GM19467 (cell line): Measurements from ENCODE around the gene TOP2B.

ENCODE experiments used
- ATAC-seq: cut with Tn5 transposase; IDR thresholded peaks from one replicate; pipeline ENCODE4 v1.9.1; 2021; ENCODE audit warnings: mild to moderate bottlenecking, moderate library complexity; ENCODE audit not compliant: unreplicated experiment

The TOP2B gene

GRCh38 chr3:25631989-25632388 is 32.7 kb downstream of the TOP2B start:
- ATAC-seq: no peak

GRCh38 chr3:25621087-25621486 is 43.6 kb downstream of the TOP2B start:
- no peak for ATAC-seq

- ATAC-seq: no peak
Observed at GRCh38 chr3:25620493-25620892, 44.2 kb downstream of the TOP2B start.

GRCh38 chr3:25619382-25619781 is 45.3 kb downstream of the TOP2B start:
- no peak for ATAC-seq

GRCh38 chr3:25618028-25618427 is 46.7 kb downstream of the TOP2B start:
- no peak for ATAC-seq

GRCh38 chr3:25611193-25611592 is 53.5 kb downstream of the TOP2B start:
- no peak for ATAC-seq

GRCh38 chr3:25610779-25611178 is 53.9 kb downstream of the TOP2B start:
- no peak for ATAC-seq

- ATAC-seq: no peak
Observed at GRCh38 chr3:25610167-25610566, 54.5 kb downstream of the TOP2B start.

- no peak for ATAC-seq
Observed at GRCh38 chr3:25604107-25604805, 60.5 kb downstream of the TOP2B start.

GRCh38 chr3:25603703-25604102 is 61.0 kb downstream of the TOP2B start:
- ATAC-seq: no peak

GRCh38 chr3:25597535-25598101 is 67.1 kb downstream of the TOP2B start:
- no peak for ATAC-seq

- peak; percentile 44 for ATAC-seq
Observed at GRCh38 chr3:25594007-25594502, 70.7 kb downstream of the TOP2B start.

- ATAC-seq: no peak
Observed at GRCh38 chr3:25593001-25593400, 71.7 kb downstream of the TOP2B start.

GRCh38 chr3:25592510-25592968 is 72.2 kb downstream of the TOP2B start:
- no peak for ATAC-seq

GRCh38 chr3:25589783-25590258 is 74.9 kb downstream of the TOP2B start:
- no peak for ATAC-seq

GRCh38 chr3:25589104-25589782 is 75.5 kb downstream of the TOP2B start:
- no peak for ATAC-seq

GRCh38 chr3:25588441-25589103 is 76.1 kb downstream of the TOP2B start:
- no peak for ATAC-seq

- ATAC-seq: no peak
Observed at GRCh38 chr3:25587975-25588374, 76.7 kb downstream of the TOP2B start.

GRCh38 chr3:25587526-25587925 is 77.2 kb downstream of the TOP2B start:
- ATAC-seq: no peak

- ATAC-seq: no peak
Observed at GRCh38 chr3:25587094-25587493, 77.6 kb downstream of the TOP2B start.

GRCh38 chr3:25586553-25586952 is 78.2 kb downstream of the TOP2B start:
- ATAC-seq: no peak
